GM20431 (cell line): ENCODE data around the gene AGFG1.
"Not testable (repeated sequence)": the region's sequence is repeated elsewhere in the genome, so short reads cannot be mapped to it uniquely, and the experiment has no call there.

Experiments used
- in situ Hi-C: fragments of 300-500 bp; cut with MseI, MboI; formaldehyde crosslinking; loops from one replicate; pipeline ENCODE4 v1.15.0; 2020; ENCODE audit warnings: low sequenced_read_pairs; ENCODE audit not compliant: unreplicated experiment

AGFG1 gene

DNA sequence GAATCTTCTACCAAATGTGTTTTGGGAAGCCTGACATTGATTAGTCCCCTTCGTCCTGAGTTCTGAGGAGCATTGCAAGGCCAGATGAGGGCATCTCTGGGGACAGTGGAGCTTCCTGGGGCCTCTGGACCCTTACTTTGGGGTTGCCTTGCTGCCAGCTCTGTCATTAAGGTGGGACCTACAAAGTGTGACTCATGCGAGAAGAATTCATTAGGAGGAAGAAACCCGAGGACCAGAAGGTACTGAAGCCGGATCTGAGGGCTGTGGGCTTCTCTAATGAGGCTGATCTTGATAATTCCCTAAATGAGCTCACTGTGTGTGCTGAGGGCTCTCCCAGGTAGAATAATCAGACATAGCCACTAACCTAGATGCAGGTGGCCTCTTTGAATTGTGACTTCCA, 126.0 kb downstream of the AGFG1 start:
- in situ Hi-C loops, result no loop called here

DNA sequence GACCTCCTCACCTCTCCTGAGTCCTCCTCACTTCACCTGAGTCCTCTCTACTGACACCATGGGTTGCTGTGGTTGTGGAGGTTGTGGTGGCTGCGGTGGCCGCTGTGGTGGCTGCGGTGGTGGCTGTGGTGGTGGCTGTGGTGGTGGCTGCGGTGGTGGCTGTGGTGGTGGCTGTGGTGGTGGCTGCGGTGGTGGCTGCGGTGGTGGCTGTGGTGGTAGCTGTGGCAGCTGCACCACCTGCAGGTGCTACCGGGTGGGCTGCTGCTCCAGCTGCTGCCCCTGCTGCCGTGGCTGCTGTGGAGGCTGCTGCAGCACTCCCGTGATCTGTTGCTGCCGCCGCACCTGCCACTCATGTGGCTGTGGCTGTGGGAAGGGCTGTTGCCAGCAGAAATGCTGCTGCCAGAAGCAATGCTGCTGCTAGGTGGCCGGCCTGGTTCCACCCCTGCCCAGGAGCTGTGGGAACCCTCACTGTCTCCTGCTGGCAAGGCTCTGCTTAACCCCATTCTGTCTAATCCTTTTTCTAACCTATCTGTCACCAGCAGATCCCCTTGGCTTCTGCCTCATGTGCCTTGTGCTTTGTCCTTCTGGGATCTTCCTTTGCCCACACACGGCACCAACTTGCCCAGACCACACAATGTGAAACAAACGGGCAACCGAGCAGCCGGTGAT, 127.0 kb downstream of the AGFG1 start, which contains the start of gene SCYGR2:
Gene SCYGR2 (plus strand): TSS at position 59 of the 669 bp plus-strand sequence. CDS start 0 bp downstream, at position 59.
- in situ Hi-C loops, result not testable (repeated sequence)

DNA sequence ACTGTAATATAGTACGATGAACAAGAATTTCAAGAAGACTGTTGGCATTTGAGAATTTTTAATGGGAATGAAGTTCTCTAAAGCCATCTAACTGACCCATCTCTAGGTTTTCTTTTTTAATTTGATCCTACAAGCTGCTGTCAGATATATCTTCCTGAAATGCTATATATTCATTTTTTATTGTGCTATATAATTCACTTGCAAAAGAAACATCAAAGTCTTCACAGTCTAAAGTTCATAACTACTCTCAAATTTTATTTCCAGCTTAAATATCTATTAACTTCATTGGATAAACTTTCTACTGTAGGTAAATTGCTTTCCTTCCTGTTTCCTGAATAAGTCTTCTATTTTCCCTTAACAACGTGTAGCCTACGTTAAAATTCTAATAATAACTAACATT, 130.4 kb downstream of the AGFG1 start:
- in situ Hi-C loops, result no loop called here

DNA sequence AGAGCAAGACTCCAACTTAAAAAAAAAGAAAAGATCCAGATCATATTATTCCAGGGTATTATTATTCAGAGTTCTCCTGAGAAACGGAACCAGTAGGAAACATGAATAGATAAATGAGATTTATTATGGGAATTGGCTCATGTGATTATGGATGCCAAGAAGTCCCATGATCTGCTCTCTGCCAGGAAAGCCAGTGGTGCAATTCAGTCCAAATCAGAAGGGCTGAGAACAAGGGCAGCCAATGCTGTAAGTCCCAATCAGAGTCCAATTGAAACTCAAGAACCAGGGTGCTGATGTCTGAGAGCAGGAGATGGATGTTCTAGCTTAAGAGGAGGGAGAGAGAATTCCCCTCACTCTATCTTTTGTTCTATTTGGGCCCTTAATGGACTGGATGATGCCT, 134.5 kb downstream of the AGFG1 start:
- in situ Hi-C loops, result no loop called here

GRCh38 chr2:227607941-227608340, 136.0 kb downstream of the AGFG1 start:
- in situ Hi-C loops, result no loop called here

- in situ Hi-C loops, result no loop called here
Measured at GRCh38 chr2:227608561-227609338, 136.8 kb downstream of the AGFG1 start.

- in situ Hi-C loops, result no loop called here
Measured at GRCh38 chr2:227610123-227610522, 138.2 kb downstream of the AGFG1 start.
